Epithelial cell of prostate (primary cell): Measurements from ENCODE around the gene RERE.

ENCODE experiments used
- DNase-seq: peaks from one replicate; pipeline ENCODE4 v3.0.0-alpha.2; 2011; ENCODE audit warnings: low read depth, low spot score
- H3K27ac ChIP-seq: fragments of 450-650 bp; 2 replicates; pipeline ENCODE4 v1.5.1; 2017; ENCODE audit warnings: mild to moderate bottlenecking

The RERE gene

DNA sequence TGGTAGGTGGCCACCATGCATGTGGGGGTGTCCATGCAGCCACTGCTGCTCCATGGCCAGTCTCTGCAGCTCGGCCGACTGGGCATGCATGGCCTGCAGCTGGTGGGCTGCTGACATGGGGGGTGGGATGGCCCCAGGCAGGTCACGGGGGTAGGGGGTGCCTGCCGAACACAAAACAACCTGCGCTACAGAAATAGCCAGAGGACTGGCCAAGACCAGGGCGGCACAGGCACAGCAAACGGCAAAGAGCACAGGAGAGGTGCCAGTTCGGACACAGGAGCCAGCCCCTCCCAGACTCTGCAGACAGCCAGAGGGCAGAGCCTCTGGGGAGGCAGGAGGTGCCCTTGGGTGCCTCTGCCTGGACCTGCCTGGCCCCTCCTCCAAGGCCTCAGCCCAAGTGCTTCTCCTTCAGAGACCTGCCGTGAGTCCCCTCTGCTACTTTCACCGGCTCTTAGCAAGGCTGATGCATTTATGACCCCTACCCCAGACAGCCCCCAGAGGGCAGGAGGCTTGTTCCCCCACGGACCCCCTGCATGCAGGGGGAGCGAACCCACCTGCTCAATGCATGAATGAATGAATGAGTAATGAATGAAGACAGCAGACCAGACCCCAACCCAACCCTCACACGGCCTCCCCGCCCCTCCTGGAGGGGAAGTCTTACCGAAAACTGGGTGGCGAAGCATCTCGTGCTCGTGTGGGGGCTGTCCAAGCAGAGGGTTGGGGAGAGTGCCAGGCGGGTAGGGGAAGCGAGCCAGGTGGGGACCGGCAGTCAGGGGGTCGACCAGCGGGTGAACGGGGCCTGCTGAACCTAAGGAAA is 461.8 kb downstream of the RERE start:
- no peak for DNase-seq
- H3K27ac ChIP-seq: no peak overlapping the region

DNA sequence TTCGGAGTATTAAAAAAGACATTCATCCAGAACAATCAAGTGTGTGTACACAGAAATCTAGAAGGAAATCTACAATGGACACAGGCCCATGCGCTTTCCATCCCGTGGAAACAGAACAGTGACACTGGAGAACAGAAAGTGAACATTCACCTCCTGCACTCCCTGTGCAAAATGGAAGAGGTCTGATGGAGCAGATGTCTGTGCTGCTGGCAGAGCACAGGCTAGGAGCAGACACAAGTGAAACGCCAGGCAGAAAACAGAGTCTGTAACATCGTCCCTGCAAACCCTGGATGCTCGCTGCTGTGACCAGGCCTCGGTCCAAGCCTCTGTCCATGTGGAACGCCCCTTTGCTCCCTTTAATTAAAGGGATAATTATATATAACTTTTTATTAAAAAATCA is 463.4 kb downstream of the RERE start:
- H3K27ac ChIP-seq: no peak overlapping the region
- no peak for DNase-seq

DNA sequence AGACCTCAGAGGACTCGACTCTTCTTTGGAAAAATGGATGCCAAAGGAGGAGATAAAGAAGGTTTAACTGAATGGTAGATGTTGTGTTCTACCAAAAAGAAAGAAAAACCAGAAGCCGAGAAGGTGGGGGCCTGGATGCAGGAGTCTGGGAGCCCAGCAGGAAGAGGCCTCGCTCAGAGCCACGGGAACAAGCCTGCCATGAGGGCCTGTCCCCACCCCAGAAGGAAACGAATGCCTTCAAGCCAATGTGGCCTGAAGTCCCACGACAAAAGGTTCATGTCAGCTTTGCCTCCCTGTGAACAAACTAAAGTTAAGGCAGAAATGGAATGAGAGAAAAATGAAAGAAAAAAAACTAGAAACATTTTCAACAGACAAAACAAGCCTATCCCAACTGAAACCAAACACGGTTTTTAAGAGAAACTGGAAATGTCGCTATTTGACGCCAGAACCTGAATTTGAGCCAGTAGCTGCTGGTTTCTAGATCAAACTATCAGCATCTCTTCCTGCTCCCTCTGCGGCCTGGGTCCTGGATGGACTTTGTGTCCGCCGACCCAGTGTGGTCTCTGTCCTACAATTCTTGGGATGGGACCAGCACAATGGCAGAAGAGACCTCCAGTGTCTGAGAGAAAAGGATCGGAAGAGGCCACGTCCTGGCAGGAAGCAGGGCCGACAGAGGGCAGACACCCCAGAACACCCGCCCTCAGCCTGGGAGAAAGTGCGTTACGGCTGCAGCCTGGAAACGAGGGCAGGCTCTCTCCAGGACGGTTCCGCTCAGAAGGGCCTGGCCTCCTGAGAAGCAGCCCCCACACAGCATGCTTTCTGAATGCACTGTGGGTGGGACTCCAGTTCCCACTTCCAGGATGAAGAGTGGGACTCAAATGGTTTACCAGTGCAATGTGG is 464.3 kb downstream of the RERE start:
- no peak for DNase-seq
- H3K27ac ChIP-seq: no peak overlapping the region

DNA sequence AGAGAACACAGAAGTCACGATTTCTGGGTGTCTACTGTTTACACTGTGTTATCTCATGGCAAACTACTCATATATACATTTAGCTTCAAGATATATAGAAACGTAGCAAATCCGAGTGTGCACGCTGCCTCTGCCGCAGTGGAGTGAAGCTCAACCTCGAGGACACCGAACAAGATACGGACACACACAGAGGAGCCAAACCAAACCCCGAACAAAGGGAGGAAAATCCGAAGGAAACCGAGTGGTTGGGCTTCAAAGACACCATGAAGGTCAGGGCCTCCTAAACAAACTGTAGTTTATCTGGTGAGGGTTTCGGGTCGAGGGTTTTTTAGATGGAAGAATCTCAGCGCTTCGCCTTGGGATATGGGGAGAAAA is 465.0 kb downstream of the RERE start:
- DNase-seq: no peak
- H3K27ac ChIP-seq: no peak overlapping the region

GRCh38 chr1:8351693-8352470 is 465.6 kb downstream of the RERE start:
- DNase-seq: peak; percentile 39
- H3K27ac ChIP-seq: no peak overlapping the region

GRCh38 chr1:8350914-8351684 is 466.3 kb downstream of the RERE start:
- no peak for DNase-seq
- no peak overlapping the region for H3K27ac ChIP-seq

- no peak for DNase-seq
- H3K27ac ChIP-seq: no peak overlapping the region
Observed at GRCh38 chr1:8349961-8350360, 467.5 kb downstream of the RERE start.

DNA sequence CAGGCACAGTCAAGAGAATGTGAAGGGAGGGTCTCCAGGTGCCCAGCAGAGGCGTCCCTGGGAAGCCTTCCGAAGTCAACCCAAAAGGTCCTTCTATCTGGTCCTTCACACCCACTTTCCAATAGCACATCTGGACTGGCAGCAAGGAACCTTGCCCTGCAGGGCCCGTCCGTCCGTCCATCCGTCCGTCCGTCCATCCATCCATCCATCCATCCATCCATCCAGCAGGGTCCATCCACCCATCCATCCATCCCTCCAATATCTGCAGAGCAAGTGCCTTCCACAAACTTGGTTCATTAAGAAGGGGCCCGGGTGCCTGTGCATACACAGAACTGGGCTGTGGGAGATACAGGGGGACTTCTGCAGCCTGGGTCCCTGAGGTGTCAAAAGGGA is 468.0 kb downstream of the RERE start:
- no peak overlapping the region for H3K27ac ChIP-seq
- DNase-seq: no peak

- no peak for DNase-seq
- no peak overlapping the region for H3K27ac ChIP-seq
Observed at GRCh38 chr1:8348777-8349472, 468.5 kb downstream of the RERE start.

- H3K27ac ChIP-seq: no peak overlapping the region
- no peak for DNase-seq
Observed at GRCh38 chr1:8348047-8348776, 469.2 kb downstream of the RERE start.

DNA sequence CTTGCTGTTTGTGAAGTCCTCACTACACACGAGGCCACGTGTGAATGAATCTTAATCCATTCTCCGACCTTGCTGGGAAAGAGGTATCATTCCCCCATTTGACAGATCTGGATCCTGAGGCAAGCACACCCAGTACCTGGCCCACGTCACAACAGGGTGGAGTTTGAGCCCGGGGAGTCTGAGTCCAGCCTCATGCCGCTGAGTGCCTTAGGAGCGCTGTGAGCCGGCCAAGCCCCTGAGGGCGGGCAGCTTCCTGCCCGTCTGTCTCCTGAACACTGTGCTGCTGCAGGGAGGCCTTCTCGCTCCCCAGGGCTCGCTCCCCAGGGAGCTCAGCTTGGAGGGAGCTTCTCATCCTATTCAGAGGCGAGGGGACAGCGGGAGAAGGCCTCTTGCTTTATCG is 469.8 kb downstream of the RERE start:
- DNase-seq: no peak
- H3K27ac ChIP-seq: no peak overlapping the region

GRCh38 chr1:8345621-8346415 is 471.6 kb downstream of the RERE start:
- no peak for DNase-seq
- no peak overlapping the region for H3K27ac ChIP-seq

GRCh38 chr1:8344893-8345507 is 472.4 kb downstream of the RERE start:
- H3K27ac ChIP-seq: no peak overlapping the region
- DNase-seq: no peak

DNA sequence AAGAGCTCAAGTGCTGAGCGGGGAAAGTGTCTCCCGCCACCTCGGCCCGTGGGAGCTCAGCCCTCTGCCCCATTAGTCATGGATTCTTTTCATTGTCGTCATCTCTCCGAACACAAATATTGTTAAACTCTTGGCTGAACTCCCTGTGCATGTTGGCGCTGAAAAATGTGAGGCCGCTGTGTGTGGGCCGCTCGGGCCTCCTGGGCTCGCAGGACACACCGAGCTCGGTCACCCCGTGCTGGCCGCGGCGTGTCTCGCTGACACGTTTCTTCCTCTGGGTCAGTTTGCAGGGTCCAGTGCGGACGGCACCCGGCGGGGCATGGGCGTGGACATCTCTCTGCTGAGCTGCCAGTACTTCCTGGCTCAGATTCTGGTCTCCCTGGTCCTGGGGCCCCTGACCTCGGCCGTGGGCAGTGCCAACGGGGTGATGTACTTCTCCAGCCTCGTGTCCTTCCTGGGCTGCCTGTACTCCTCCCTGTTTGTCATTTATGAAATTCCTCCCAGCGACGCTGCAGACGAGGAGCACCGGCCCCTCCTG is 473.9 kb downstream of the RERE start:
- H3K27ac ChIP-seq: peak overlapping the region; percentile 16
- peak; percentile 33 for DNase-seq

GRCh38 chr1:8343044-8343443 is 474.4 kb downstream of the RERE start:
- H3K27ac ChIP-seq: no peak overlapping the region
- DNase-seq: no peak

DNA sequence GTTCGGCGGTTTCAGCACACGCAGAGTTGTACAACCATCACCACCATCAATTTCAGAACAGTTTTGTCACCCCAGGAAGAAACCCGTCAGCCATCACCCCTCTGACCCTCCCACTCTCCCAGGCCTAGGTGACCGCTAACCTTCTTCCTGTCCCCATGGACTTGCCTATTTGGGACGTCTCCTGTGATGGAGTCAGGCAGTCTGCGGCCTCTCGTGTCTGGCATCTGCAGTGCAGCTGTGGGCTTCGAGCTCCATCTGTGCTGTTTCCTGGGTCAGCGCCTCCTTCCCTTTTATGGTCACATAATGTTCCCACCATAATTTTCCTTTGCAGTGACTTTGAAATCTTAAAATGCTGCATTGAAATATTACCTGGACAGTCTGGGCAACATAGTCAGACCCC is 475.1 kb downstream of the RERE start:
- DNase-seq: no peak
- H3K27ac ChIP-seq: no peak overlapping the region

GRCh38 chr1:8340448-8340847 is 477.0 kb downstream of the RERE start:
- DNase-seq: no peak
- H3K27ac ChIP-seq: no peak overlapping the region
